GM18502 (cell line): ENCODE data around the gene TMEM213.
"Not testable (repeated sequence)": the region's sequence is repeated elsewhere in the genome, so short reads cannot be mapped to it uniquely, and the experiment has no call there.

Source experiments
- ATAC-seq: cut with Tn5 transposase; IDR thresholded peaks from one replicate; pipeline ENCODE4 v1.9.1; 2021; ENCODE audit warnings: mild to moderate bottlenecking; ENCODE audit not compliant: unreplicated experiment, poor library complexity

The TMEM213 gene

GRCh38 chr7:138796038-138796615, 1.7 kb upstream of the TMEM213 start:
- ATAC-seq = no peak

DNA sequence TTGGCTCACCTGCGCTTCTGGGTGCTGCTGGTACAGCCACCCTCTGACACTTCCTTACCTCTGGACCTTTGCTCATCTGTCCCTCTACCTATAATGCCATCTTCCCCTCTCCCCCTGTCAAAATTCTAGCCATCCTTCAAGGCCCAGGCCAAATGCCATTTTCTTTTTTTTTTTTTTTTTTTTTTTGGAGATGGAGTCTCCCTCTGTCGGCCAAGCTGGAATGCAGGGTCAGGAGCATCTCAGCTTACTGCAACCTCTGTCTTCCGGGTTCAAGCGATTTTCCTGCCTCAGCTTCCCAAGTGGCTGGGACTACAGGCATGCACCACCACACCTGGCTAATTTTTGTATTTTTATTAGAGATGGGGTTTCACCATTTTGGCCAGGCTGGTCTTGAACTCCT, 748 bp upstream of the TMEM213 start:
- ATAC-seq = not testable (repeated sequence)

GRCh38 chr7:138798836-138799235, 1.0 kb downstream of the TMEM213 start:
- ATAC-seq = no peak

DNA sequence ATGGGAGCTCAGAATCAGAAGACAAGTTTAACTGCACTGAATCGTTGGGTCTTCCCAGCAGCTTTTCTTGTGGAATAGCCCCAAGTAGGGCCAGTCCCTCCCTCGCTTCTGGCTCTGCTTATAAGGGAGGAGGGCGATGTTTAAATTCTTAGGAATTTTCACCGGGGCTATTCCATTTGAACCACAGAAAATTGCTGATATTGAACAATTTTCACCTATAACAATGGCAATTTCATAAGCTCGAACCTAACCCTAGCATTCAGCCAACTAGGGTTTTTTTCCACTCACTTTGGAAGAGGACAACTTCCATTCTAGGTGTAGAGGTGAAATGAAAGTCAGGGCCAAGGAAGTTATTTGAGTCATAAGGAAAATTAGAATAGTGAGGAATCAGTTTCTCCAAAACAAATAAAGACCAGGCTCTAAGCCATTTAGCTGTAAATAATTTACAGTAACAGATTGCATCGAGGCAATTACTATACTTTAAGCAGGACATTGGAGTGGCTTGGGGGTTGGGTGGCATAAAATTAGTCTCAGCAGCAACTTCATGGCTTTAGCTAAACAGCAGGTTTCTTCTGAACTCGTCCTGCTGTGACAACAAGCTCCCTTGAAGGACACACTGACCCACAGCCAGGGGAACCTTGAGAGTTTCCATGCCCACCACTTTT, 1.7 kb downstream of the TMEM213 start:
- ATAC-seq = no peak

- ATAC-seq = no peak
Measured at GRCh38 chr7:138801256-138801655, 3.5 kb downstream of the TMEM213 start.

DNA sequence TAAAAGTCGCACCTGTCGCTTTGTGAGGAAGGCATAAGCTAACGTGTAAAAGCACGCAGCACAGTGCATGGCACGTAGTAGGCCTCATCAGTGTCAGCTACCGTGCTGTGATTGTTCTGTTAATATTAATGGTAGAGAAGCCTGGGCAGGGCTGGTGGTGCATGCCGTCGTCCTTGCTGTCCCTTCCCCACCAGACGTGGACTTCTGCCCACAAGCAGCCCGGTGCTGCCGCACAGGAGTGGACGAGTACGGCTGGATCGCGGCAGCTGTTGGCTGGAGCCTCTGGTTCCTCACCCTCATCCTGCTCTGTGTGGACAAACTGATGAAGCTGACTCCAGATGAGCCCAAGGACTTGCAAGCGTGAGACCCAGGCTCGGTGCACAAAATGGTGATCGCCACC, 4.9 kb downstream of the TMEM213 start:
- no peak for ATAC-seq

DNA sequence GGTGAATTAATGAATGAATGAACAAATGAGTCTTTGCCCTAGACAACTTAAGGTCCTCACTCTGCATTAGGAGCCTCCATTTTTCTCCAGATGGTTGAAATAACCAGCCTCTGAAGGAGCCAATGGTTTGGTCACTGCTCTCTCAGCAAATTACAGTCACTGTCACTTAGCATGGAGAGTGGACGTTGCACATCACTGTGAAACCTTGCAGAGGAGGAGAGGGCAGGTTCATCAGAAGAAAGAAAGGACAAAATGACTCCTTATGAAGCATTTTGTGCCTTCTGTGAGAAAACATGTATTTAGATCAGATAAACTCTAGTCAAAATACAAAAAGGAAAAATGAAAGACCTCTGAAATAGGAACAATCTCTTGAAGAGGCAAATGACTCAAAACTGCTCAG, 6.8 kb downstream of the TMEM213 start:
- no peak for ATAC-seq

GRCh38 chr7:138809346-138809745, 11.6 kb downstream of the TMEM213 start:
- no peak for ATAC-seq

DNA sequence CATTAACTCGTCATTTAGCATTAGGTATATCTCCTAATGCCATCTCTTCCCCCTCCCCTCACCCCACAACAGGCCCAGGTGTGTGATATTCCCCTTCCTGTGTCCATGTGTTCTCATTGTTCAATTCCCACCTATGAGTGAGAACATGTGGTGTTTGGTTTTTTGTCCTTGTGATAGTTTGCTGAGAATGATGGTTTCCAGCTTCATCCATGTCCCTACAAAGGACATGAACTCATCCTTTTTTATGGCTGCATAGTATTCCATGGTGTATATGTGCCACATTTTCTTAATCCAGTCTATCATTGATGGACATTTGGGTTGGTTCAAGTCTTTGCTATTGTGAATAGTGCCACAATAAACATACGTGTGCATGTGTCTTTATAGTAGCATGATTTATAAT, 13.5 kb downstream of the TMEM213 start:
- not testable (repeated sequence) for ATAC-seq

GRCh38 chr7:138813945-138814344, 16.2 kb downstream of the TMEM213 start:
- no peak for ATAC-seq

- ATAC-seq = no peak
Measured at GRCh38 chr7:138814816-138815332, 17.1 kb downstream of the TMEM213 start.

GRCh38 chr7:138816650-138817049, 18.9 kb downstream of the TMEM213 start:
- ATAC-seq = no peak

- ATAC-seq = no peak
Measured at GRCh38 chr7:138819625-138820024, 21.8 kb downstream of the TMEM213 start.

DNA sequence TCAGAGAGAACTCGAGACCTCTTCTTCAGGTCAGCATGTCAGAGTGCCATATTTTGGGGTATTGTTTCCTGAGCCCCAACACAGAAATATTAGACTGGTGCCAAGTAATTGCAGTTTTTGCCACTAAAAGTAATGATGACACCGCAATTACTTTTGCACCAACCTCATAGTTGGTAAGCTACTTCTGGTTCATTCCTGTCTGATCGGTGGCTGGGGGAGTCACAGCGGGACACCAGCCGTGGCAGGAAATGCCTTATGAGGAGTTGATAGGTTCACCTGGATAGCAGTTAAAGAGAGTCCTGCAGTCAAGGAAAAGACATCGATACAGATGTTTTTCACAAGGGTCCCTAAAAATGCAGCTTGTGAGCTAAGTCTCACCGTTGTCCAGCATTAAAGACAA, 24.1 kb downstream of the TMEM213 start:
- ATAC-seq = no peak

DNA sequence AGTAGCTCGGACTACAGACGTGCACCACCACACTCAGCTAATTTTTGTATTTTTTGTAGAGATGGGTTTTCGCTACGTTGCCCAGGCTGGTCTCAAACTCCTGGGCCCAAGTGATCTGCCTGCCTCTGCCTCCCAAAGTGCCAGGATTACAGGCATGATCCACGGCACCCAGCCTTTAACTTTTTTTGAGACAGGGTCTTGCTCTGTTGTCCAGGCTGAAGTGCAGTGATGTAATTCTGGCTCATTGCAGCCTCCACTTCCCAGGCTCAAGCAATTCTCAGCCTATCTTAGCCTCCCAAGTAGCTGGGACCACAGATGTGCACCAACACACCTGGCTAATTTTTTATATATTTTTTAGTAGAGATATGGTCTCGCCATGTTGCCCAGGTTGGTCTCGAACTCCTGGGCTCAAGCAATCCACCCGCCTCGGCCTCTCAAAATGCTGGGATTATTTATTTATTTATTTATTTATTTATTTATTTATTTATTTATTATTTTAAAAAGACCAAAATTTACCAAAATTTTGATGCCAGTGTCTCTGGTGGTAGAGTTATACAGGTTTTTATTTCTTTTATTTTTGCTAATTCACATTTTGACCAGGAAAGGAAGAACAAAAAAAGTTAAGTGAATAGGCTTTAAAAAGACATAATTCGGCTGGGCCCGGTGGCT, 25.2 kb downstream of the TMEM213 start:
- no peak for ATAC-seq

- no peak for ATAC-seq
Measured at GRCh38 chr7:138825049-138825721, 27.4 kb downstream of the TMEM213 start.

GRCh38 chr7:138828302-138828701, 30.5 kb downstream of the TMEM213 start:
- no peak for ATAC-seq

GRCh38 chr7:138829335-138829734, 31.5 kb downstream of the TMEM213 start:
- no peak for ATAC-seq

- ATAC-seq = no peak
Measured at GRCh38 chr7:138832966-138833365, 35.2 kb downstream of the TMEM213 start.

- no peak for ATAC-seq
Measured at GRCh38 chr7:138833596-138833995, 35.8 kb downstream of the TMEM213 start.

DNA sequence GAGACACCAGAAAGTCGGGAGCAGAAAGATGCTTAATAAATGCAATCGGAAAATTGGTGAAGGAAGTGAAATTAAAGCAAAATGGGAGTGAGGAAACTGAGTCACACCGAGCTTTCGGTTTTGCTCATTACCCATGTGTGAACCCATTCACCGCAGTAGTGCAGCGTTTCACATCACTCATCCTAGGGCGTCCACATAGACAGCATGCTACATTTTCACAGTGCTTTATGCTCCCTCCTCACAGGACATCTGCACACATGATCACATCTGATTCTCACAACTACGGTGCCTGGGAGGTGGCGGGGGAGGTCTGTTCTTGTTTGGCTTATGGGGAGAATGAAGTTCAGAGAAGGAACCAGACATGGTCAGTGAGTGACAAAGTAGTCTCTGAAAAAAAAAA, 36.8 kb downstream of the TMEM213 start:
- ATAC-seq = no peak
